HFF-Myc (cell line): ENCODE results near the gene TMBIM1.
A peak's percentile ranks its signal among the peaks of the same experiment; 100 is the strongest.

Source experiments
- DNase-seq: peaks from one replicate; pipeline ENCODE4 v3.0.0-alpha.2; 2011; ENCODE audit warnings: low read depth; ENCODE audit errors: extremely low read depth
- H3K4me3 ChIP-seq: replicated peaks from 2 replicates; pipeline ENCODE4 v1.5.1; 2011; ENCODE audit warnings: low read depth, mild to moderate bottlenecking, control low read depth, low read length
- TF ChIP-seq, protein P1 (sequence below): IDR thresholded peaks from 2 replicates; pipeline ENCODE4 v1.5.1; 2012; ENCODE audit warnings: mild to moderate bottlenecking, low read depth, low read length, control low read depth; ENCODE audit errors: missing control alignments

TMBIM1 gene

DNA sequence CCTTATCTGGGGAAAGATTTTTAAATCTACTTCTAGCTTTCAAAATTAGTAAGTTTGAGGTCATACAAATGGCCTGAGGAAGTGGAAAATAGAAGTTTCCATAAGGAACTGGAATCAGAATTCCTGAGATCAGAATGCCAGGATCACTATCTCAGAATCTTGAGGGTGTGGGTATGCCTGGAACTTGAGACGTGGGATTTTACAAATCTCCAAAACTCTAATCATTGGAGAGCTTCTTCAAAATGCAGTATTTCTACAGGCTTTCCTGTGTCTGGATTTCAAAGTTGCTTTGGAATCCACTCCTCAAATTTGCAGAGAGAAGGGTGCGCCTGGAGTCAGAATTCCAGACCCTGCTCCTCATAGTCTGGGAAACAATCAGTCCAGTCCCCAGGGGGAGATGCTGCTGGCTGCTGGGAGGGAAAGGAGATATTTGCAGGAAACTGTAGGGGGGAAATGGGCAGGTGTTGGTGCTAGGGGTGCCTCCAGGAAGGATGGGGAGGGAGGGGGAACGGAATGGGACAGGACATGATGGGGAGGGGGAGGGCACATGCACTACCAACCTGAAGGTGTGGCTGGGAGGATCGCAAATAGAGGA lies 33.4 kb upstream of the TMBIM1 start:
- TF ChIP-seq, protein P1, sequence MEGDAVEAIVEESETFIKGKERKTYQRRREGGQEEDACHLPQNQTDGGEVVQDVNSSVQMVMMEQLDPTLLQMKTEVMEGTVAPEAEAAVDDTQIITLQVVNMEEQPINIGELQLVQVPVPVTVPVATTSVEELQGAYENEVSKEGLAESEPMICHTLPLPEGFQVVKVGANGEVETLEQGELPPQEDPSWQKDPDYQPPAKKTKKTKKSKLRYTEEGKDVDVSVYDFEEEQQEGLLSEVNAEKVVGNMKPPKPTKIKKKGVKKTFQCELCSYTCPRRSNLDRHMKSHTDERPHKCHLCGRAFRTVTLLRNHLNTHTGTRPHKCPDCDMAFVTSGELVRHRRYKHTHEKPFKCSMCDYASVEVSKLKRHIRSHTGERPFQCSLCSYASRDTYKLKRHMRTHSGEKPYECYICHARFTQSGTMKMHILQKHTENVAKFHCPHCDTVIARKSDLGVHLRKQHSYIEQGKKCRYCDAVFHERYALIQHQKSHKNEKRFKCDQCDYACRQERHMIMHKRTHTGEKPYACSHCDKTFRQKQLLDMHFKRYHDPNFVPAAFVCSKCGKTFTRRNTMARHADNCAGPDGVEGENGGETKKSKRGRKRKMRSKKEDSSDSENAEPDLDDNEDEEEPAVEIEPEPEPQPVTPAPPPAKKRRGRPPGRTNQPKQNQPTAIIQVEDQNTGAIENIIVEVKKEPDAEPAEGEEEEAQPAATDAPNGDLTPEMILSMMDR = no peak
- no peak overlapping the region for H3K4me3 ChIP-seq
- no peak for DNase-seq

DNA sequence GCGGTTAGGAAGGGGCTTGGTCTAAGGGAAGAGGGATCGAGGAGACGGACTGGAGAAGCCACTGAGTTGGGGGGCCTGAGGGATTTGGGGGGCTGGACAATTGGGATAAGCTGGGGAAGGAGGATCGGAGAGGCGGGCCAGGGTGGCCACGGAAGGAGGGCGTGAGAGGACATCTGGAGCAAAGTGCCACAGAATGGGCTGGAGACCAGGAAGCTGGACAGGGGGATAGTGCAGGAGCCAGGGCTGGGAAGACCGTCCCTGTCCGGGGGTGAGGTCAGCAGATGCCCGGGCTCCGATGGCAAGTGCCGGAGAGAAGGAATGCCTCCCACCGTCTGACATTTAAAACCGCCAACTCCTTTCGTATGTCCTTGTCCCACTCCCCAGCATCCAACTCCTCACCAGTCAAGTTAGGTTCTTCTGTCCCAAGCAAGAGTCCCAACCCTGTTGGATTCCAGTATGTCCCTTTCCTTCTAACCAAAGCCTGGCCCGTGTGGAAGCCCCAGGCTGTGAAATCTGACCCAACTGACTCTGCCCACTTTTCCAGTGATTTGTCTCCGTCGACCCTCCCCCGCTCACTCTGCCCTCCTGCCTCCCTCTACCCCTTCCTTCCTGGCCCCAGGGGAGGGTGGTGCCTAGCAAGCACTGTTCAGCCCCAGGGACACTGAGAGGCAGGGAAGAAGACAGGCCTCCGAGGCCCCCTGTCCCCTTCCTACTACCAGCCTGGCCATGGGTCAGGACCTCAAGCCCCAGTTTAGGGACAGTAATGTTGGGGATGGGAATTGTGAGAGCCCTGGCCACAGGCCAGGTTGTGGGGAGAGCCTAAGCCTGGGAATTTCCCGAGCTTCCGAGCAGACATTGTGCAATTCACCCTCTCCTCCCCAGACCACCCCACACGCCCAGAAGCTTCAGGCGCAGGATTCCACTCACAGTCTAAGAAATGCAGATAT lies 31.5 kb upstream of the TMBIM1 start:
- H3K4me3 ChIP-seq = peak overlapping the region; percentile 67
- TF ChIP-seq, protein P1 = no peak
- DNase-seq = peak; percentile 16

DNA sequence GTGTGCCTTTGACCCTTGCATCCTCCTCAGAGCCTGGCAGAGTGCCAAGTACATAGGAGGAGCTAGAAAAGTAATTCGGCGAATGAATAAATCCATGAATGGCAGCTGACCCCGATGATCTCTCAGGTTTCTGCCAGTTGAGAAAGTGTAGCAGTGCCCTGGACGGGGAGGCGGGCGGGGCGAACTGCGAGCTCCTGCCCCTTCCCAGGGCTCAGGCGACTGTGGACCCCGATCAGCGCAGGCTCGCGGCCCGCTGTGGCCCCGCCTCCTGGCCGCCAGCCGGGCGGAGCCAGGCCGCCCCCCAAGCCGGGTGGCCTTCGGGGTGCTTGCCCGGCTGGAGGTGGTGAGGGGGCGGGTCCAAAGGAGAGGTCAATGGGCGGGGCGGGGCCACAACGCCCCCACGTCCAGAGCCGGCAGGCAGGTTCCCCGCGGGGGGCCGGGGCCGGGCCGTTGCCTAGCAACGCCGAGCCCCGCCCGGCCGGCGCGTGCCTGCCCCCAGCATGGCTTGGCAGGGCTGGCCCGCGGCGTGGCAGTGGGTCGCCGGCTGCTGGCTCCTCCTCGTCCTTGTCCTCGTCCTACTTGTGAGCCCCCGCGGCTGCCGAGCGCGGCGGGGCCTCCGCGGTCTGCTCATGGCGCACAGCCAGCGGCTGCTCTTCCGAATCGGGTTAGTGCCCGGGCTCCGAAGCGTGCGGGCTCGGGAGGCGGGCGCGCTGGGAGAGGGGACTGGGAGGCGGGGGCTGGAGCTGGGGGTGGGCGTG lies 30.6 kb upstream of the TMBIM1 start:
- TF ChIP-seq, protein P1 = no peak
- peak overlapping the region; percentile 67 for H3K4me3 ChIP-seq
- DNase-seq = peak; percentile 48

DNA sequence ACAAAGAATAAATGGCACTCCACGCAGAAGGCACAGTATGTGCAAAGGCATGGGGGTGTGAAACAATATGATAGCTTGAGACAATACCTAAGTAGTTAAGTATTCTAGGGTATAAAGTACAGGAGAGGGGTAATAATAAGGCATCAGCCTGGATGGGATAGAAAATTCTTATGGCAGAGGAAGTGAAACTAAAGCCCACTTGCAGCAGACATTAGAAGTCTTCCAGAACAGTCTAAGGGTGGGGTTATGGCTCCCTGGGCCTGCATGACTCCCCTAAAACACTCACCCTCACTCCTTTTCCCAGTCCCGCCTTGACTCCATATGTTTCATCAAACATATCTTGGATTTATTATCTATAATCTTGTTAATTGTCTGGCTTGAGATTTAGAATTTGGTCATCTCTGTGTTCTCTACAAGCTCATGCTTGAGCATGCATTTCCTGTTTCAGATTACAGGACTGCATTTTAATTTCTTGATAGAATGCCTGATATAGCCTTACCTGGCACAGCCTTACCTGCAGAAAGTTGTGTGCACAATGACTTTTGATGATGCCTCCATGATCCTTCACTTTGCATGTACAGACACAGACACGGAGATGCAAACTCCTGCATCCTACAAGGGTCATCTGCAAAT lies 28.5 kb upstream of the TMBIM1 start:
- H3K4me3 ChIP-seq = no peak overlapping the region
- TF ChIP-seq, protein P1 = no peak
- DNase-seq = no peak

DNA sequence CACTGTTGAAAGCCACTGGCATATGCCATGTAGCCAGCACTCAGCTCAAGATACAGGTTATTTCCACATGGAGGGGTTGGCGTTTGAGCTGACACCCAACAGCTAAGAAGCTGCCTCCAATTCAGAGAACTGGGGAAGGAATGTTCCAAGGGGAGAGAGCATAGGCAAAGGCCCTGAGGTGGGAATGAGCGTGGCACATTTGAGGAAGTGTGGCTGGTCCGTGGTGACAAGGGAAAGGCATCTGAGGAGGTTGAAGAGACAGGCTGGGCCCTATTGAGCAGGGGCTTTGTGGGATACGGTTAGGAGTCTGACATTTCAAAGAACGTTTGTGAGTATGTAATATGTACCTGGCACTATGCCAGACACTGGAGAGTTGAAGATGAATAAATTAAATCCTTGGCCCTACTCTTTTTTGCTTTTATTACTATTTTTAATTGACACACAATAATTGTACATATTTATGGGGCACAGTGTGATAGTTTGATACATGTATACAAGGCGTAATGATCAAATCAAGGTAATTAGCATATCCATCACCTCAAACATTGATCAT lies 27.6 kb upstream of the TMBIM1 start:
- TF ChIP-seq, protein P1 = no peak
- DNase-seq = no peak
- no peak overlapping the region for H3K4me3 ChIP-seq

DNA sequence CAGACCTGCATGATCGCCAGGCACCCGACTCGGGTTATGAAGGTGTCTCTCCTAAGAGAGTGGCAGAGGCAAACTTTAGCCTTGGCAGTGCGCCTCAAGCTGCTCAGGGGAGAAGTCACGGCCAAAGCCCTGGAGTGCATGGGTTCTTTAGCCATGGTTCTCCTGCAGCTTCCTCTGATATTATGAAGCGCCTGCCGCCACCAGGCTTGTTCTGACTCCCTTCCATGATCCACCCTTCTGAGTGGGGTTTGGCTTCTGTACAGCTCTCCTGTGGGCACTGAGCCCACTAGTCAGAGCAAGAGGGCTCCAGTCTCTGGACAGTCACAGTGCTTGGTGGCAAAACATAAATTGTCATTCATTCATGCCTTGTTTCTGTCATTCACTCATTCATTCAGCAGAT lies 25.9 kb upstream of the TMBIM1 start:
- DNase-seq = no peak
- TF ChIP-seq, protein P1 = no peak

More for the DNA sequence above, 25.9 kb upstream of the TMBIM1 start:
- H3K4me3 ChIP-seq = no peak overlapping the region
